Endothelial cell of umbilical vein (primary cell): ENCODE data around the gene KIAA0825. TPM values are rescaled to one million over a fixed set of nuclear protein-coding genes. Genes with fewer than 3 reads are reported as not detected.

ENCODE experiments used
- BruUV-seq: library from RNA; stranded (reverse); fragments of 400-500 nt; replicated peaks from 2 replicates; lab custom pipeline; 2021; lab: Mats Ljungman, UMichigan
- CTCF ChIA-PET: fragments of 300-600, 350-600 bp; sonication (Branson Sonifier 250); formaldehyde crosslinking; loops from one replicate; lab custom pipeline; 2021; ENCODE audit warnings: antibody characterized with exemption, inconsistent platforms; lab: Charles Lee
- POLR2A ChIA-PET: fragments of 300-600, 350-600 bp; sonication (Branson Sonifier 250); formaldehyde crosslinking; loops from one replicate; lab custom pipeline; 2021; ENCODE audit warnings: antibody characterized with exemption, inconsistent platforms; lab: Charles Lee
- DNase-seq: peaks from one replicate; pipeline ENCODE4 v3.0.0-alpha.2; 2011; ENCODE audit warnings: low read depth, low spot score
- FAIRE-seq: peaks from 2 replicates; lab custom pipeline; 2011; peaks lifted over from hg19 to GRCh38; lab: Jason Lieb, UNC
- H2AFZ ChIP-seq: 2 replicates; pipeline ENCODE4 v1.6.0; 2012; ENCODE audit warnings: low read depth, low read length, control low read depth, inconsistent platforms
- H3K27ac ChIP-seq: 2 replicates; pipeline ENCODE4 v1.5.1; 2011; ENCODE audit warnings: low read depth, mild to moderate bottlenecking, control low read depth, low read length, moderate library complexity; ENCODE audit not compliant: insufficient read depth
- H3K27me3 ChIP-seq, 2 experiments: 2 replicates each; pipeline versions ENCODE4 v1.6.0 to v1.6.1; 2011; ENCODE audit warnings: low read length in 2 of 2, mixed read lengths in 1 of 2; ENCODE audit not compliant: control insufficient read depth in 2 of 2, insufficient read depth in 2 of 2
- H3K36me3 ChIP-seq, 2 experiments: 2 replicates in 1 of 2; 3 replicates in 1 of 2; pipeline ENCODE4 v1.5.1; 2011; ENCODE audit warnings: low read length in 2 of 2, mild to moderate bottlenecking in 1 of 2, moderate library complexity in 1 of 2; ENCODE audit not compliant: control insufficient read depth in 2 of 2, insufficient read depth in 2 of 2; ENCODE audit errors: extremely low read depth in 1 of 2
- H3K4me1 ChIP-seq: 3 replicates; pipeline ENCODE4 v1.5.1; 2011; ENCODE audit warnings: mild to moderate bottlenecking, low read length; ENCODE audit not compliant: control insufficient read depth, insufficient read depth; ENCODE audit errors: extremely low read depth
- H3K4me2 ChIP-seq: 2 replicates; pipeline ENCODE4 v1.6.1; 2011; ENCODE audit warnings: low read length, control low read depth, mixed read lengths; ENCODE audit not compliant: insufficient read depth
- H3K4me3 ChIP-seq, 3 experiments: fragments of 200-600 bp in 1 of 3; sonication (generic), shearing (Covaris generic) in 1 of 3; replicated peaks in 1 of 3; 2 replicates each; pipeline ENCODE4 v1.5.1; 2011 to 2016; ENCODE audit warnings: control low read depth in 3 of 3, low read length in 3 of 3, mild to moderate bottlenecking in 2 of 3, inconsistent platforms in 1 of 3, low read depth in 1 of 3, moderate library complexity in 1 of 3; ENCODE audit not compliant: insufficient read depth in 1 of 3
- H3K79me2 ChIP-seq: 2 replicates; pipeline ENCODE4 v1.6.0; 2012; ENCODE audit warnings: low read length, inconsistent platforms; ENCODE audit not compliant: control insufficient read depth, insufficient read depth
- H3K9ac ChIP-seq: replicated peaks from 2 replicates; pipeline ENCODE3; 2011; ENCODE audit warnings: low read length, control low read depth; ENCODE audit not compliant: insufficient read depth; ENCODE audit errors: extremely low read depth
- H3K9me1 ChIP-seq: replicated peaks from 3 replicates; pipeline ENCODE4 v1.6.0; 2011; ENCODE audit warnings: mild to moderate bottlenecking, low read length; ENCODE audit not compliant: control insufficient read depth, insufficient read depth; ENCODE audit errors: extremely low read depth
- H3K9me3 ChIP-seq: replicated peaks from 2 replicates; pipeline ENCODE4 v1.5.1; 2012; ENCODE audit warnings: low read length, inconsistent platforms; ENCODE audit not compliant: control insufficient read depth, insufficient read depth
- H4K20me1 ChIP-seq: replicated peaks from 2 replicates; pipeline ENCODE3; 2011; ENCODE audit warnings: mild to moderate bottlenecking, low read length; ENCODE audit not compliant: control insufficient read depth, insufficient read depth; ENCODE audit errors: extremely low read depth
- CTCF ChIP-seq, 2 donors: IDR thresholded peaks; 1 replicate in 1 of 2; 2 replicates in 1 of 2; pipeline ENCODE4 v1.5.1; 2011; ENCODE audit warnings: low read length in 2 of 2, mild to moderate bottlenecking in 2 of 2, moderate library complexity in 2 of 2, control low read depth in 1 of 2, inconsistent platforms in 1 of 2, low read depth in 1 of 2; ENCODE audit not compliant: insufficient read depth in 1 of 2; ENCODE audit errors: extremely low read depth in 1 of 2
- EZH2 ChIP-seq: IDR thresholded peaks from 2 replicates; pipeline ENCODE4 v1.6.1; 2012; ENCODE audit warnings: borderline replicate concordance, low read depth, mild to moderate bottlenecking, moderate library complexity, low read length, inconsistent platforms; ENCODE audit not compliant: severe bottlenecking
- FOS ChIP-seq: IDR thresholded peaks from 2 replicates; pipeline ENCODE4 v1.6.1; 2011; ENCODE audit warnings: mild to moderate bottlenecking, low read length, moderate library complexity, borderline replicate concordance; ENCODE audit not compliant: insufficient read depth
- GATA2 ChIP-seq: IDR thresholded peaks from 2 replicates; pipeline ENCODE4 v1.7.0; 2011; ENCODE audit warnings: low read depth, mild to moderate bottlenecking, moderate library complexity, mixed read lengths, low read length; ENCODE audit not compliant: insufficient read length, insufficient read depth
- JUN ChIP-seq: IDR thresholded peaks from 2 replicates; pipeline ENCODE4 v1.6.1; 2011; ENCODE audit warnings: borderline replicate concordance, low read depth; ENCODE audit not compliant: insufficient read length, insufficient read depth
- MAX ChIP-seq: IDR thresholded peaks from 2 replicates; pipeline ENCODE4 v1.6.1; 2011; ENCODE audit not compliant: insufficient read depth, insufficient read length
- MYC ChIP-seq: IDR thresholded peaks from one replicate; pipeline ENCODE4 v1.6.1; 2011; ENCODE audit warnings: mild to moderate bottlenecking, low read depth, low read length
- POLR2A ChIP-seq: IDR thresholded peaks from 2 replicates; pipeline ENCODE4 v1.6.1; 2012; ENCODE audit warnings: low read depth, mild to moderate bottlenecking, control low read depth, low read length
- POLR2AphosphoS5 ChIP-seq: IDR thresholded peaks from 2 replicates; pipeline ENCODE4 v1.6.1; 2012; ENCODE audit warnings: low read depth, mild to moderate bottlenecking, control low read depth, low read length, moderate library complexity; ENCODE audit not compliant: insufficient read depth
- dilution Hi-C: fragments of 300-500 bp; cut with MboI; formaldehyde crosslinking; loops from one replicate; pipeline ENCODE4 v1.15.0; 2019; ENCODE audit warnings: low sequenced_read_pairs; ENCODE audit not compliant: extremely low pct_ligation_motif_present
- intact Hi-C: fragments of 100-400 bp; cut with micrococcal nuclease; formaldehyde crosslinking; loops from one replicate; pipeline ENCODE4 v1.10.0; 2022
- polyA plus RNA-seq, 4 experiments: library from polyadenylated mRNA; depleted of rRNA in 3 of 4; stranded (reverse) in 3 of 4; unstranded in 1 of 4; fragments of >200 nt; gene quantifications; 2 replicates each; pipeline versions ENCODE4 v1.2.1 to v1.2.3, GENCODE V29; 2011 to 2012; ENCODE audit warnings: missing spikeins in 1 of 4
- total RNA-seq: library from RNA; stranded (reverse); gene quantifications from 2 replicates; pipeline ENCODE4 v1.2.3, GENCODE V29; 2021

The KIAA0825 gene
- total and polyA plus RNA-seq, 2 donors (not counting 3 experiments of a cell fraction or from before 2014, with no cell fraction given) = 0.15 to 1.1 TPM

GRCh38 chr5:94621763-94622162, 3.4 kb upstream of the KIAA0825 start:
- Histone ChIP-seq H2AFZ (no peak overlapping the region), H3K4me2 (no peak overlapping the region), H3K9me1 (no peaks in the 10 kb centered on the region), H3K9ac (no peak overlapping the region), H3K27ac (no peak overlapping the region), H3K27me3 (no peaks in the 10 kb centered on the region), H3K4me3 (no peak overlapping the region), H3K79me2 (peaks cover 23% of the 10 kb centered on the region), H3K36me3 (no peaks in the 10 kb centered on the region), H3K4me1 (peaks cover 13% of the 10 kb centered on the region), H4K20me1 (no peaks in the 10 kb centered on the region), H3K9me3 (no peaks in the 10 kb centered on the region)
- DNase-seq (no peak), FAIRE-seq (no peak)
- ChIA-PET CTCF (no interaction called here), POLR2A (no interaction called here)
- TF ChIP-seq CTCF (IDR thresholded peaks at IDR 0.05; ENCODE audit: extremely low read depth in 1 of 2, insufficient read depth in 1 of 2, low read depth in 1 of 2, low read length in 2 of 2) (no peak), GATA2 (no peak), MAX (no peak), POLR2AphosphoS5 (no peak), JUN (no peak), POLR2A (no peak), FOS (no peak), EZH2 (no peak), MYC (no peak)
- dilution Hi-C loops = no loop called here
- intact Hi-C loops = no loop called here
- no TSS peak for BruUV-seq
